Limb (tissue), 2 donors: ENCODE measurements around the gene SAMD9L.

Experiments used
- DNase-seq, 2 donors: peaks; one replicate each; pipeline ENCODE4 v3.0.0-alpha.2; 2016; ENCODE audit errors: extremely low spot score in 2 of 2

SAMD9L gene

DNA sequence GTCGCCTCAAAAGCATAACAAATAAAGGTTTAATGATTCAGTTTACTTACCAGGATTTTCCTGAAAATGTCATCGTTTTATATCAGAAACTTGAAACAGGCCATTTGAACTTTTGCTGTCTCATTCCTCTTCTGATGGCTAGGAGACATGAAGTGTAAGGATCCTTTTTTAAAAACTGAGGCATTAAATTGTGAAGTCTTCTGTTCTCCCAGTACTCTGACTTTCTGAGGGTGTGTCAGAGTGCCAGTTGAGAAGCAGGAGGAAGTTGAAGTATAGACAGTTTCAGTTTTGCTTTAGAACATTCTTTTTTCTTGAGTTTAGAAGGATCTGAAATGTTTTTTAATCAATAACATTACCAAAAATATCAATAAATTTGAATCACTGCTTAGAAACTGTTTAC lies at the start of gene SAMD9L:
Gene SAMD9L (minus strand): TSS at position 242 of the 400 bp plus-strand sequence. CDS start 12,414 bp downstream, outside the sequence.
- DNase-seq = no peak

DNA sequence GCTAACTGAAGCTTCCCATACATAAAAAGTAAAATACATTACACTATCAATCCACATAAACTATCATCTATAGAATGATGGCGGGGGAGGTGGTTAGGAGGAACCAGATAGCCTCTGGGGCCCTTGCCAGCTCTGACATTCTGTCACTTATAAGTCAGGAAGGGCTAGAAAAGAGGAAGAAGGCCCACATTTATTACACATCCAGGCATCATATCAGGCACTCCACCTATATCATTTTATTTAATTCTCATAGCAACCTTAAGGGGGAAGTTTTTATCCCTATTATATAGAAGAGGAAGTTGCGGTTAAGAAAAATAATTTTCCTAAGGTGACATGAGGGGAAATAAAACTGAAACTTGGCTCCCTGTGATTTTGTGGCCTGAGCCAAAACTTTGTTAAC lies 48.2 kb upstream of the SAMD9L start:
- DNase-seq = no peak

DNA sequence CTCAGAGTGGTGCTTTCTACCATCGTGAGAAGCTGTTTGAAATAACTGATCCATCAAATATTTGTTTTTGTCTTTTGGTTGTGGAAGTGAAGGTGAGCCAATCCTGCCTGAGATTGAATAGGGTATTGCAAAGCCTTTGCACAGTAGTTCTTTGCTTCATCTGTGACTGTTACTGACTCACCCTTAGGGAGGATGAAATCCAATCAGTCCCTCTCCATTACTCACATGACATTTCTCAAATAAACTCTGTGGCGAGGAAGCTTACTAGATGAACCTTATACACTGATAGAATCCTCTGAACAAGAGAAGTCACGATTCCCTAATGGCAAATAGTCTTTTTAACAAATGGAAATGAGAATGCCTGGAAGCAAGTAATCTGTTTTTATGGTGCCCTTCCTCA lies 46.2 kb upstream of the SAMD9L start:
- DNase-seq = no peak

DNA sequence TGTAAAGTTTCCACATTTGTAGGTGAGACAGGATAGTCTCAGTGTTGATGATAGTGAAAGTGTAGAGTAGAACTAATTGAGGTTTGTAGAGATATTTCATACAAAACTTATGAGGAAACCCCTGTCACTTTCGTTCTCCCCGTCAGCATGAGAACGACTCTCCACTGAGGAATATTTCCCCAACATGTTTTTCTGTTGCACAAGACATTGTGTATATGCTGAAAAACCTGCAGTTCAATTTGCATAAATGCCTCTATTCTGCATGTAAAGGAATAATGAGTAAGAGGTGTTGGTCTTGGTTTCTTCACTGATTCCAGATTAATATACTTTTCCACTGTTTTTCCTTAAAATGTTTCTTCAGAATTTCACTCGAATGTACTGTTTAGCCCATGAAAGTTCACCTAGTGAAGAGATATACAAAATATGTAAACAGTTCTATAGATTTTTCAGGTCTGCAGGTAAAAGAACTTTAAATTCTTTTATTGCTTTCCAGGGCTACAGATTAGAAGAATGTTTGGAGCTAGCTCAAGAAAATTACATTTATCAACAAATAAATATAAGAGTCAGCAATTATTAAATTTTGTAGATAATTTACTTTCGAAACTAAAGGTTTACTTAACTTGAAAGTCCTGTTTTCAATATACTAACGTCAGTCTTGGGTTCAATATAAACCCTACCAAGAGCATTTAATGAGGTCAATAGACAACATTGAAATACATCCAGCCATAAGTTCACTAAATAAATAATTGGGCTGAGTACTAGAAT lies 40.9 kb upstream of the SAMD9L start:
- no peak for DNase-seq

DNA sequence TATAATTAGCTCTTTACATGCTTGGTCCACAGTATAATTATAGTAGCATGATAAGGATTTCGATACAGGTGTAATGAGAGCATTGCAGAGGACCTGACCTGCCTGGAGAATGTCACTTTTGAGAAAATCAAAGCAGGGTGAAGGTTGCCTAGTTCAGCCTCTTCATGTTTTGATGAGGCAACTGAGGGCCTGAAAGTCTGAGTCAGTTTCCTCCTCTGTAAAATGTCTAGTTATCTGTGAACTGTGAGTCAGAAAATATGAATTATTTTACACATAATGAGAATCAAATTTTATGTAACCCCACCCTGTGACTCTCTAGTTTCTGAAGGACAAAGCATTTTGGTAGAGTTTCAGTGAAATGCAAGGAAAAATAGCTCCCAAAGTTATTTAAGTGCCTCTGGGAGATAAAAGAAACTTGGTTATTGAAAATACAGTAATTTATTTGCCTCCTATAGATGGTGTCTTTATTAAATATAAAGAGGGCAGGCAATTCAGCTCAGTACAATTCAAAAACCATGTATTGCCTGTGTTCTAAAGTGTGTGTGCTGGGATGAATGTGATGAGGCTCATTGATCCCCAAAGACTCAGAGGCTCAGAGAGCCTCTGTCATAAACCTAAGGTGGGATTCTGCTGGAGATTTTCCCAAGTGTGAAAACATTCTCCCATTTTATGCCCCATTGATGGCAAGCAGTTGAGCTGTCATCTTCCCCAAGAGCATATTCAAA lies 37.3 kb upstream of the SAMD9L start:
- DNase-seq = no peak

DNA sequence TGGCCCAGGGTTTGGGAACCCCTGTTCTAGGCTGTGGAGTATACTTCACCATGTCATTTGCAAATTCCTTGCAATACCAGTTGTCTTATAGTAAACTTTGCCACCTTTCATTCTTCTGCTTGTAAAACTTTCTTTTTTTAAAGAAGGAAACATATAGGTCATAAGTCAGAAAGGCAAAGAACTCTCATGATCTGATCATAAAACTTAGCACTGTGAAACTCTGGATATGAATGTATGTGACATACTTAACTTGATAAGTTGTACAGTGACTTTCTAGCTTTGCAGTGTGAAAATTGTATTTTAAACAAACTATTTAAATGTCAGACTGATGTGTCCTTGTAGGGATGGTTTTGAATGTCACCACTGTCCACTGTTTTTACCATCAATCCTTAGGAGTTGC lies 31.0 kb upstream of the SAMD9L start:
- no peak for DNase-seq

DNA sequence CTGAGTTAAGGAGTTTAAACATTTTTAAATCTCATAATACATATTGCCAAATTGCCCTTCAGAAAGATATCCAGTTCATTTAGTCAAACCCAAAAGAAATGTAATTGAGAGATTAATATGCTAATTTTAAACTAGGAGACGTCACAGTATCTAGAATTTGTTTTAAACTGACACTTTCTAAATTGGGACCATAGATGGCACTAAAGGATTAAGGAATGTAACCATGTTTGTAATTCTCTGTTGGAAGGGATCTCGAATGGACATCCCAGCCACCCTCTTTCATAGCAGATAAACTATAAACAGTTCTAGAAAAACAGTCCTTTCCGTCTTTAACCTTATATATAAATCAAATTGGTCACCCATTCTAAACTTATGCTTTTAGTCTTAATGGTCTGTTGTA lies 30.0 kb upstream of the SAMD9L start:
- DNase-seq = no peak

DNA sequence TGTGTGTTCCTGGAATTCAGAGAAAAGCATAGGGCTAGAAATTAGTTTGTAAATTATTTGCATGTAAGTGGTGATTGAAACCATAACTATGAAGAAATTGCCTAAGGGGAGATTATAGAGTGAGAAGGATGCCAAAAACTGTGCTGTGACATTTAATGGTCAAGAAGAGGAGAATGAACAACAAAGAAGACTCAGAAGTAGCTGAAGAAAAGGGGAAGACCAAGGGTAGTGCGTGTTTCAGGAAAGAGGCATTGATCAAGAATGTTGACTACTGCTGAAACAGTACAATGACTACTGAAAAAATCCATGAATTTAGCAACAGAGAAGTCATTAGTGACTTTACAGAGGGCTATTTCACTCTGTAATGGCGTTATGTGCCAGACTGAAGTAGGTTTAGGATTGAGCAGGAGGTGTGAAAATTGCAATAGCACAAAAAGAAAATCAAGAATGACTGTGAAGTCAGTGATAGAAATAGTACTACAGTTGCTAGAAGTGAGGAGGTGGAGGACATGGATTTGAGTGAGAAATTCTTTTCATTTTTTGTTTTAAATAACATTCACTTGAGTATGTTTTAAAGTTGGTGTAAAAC lies 28.9 kb upstream of the SAMD9L start:
- no peak for DNase-seq

DNA sequence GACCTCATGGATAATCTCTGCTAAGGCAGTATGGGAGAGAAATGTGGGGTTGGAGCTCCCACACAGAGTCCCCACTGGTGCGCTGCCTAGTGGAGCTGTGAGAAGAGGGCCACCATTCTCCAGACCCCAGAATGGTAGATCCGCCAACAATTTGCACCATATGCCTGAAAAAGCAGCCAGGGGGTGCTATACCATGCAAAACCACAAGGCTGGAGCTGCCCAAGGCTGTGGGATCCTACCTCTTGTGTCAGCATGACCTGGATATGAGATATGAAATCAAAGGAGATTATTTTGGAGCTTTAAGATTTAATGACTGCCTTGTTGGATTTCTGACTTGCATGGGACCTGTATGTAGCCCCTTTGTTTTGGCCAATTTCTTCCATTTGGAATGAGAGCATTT lies 27.0 kb upstream of the SAMD9L start:
- DNase-seq = no peak

DNA sequence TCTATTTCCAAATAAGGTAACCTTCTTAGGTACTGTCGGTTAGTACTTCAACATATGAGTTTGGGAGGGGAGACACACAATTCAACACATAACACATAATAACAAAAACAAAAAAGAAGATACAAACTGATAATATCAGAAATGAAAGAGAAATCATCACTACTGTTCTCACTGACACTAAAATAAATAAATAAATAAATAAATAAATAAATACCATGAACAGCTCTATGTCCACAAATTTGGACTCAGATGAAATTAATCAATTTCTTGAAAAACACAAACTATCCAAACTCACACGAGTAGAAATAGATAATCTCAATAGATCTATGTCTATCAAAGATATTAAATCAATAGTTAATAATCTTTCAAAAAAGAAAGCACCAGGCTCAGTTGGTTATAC lies 24.5 kb upstream of the SAMD9L start:
- no peak for DNase-seq

DNA sequence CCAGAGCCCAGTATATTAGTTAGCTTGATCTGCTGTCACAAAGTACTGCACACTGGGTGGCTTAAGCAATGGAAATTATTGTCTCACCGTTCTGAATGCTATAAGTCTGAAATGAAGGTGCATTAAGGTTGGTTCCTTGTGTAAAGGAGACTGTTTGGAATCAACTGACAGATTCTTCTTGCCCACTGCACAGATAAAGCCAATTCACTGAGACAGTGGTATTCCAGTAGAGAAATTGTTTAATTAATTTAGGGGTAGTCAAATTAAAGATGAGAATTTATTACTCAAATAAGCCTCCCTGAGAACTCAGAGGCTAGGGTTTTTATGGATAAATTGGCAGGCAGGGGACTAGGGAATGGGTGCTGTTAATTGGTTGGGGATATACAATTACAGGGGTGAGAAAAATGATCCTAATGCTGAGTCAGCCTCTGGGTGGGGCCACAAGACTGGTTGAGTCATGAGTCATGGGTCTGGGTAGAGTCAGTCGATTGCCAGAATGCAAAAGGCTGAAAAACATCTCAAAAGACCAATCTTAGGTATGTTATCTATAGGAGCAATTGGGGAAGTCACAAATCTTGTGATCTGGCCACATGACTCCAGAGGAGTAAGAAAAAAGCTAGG lies 23.5 kb upstream of the SAMD9L start:
- DNase-seq = no peak

DNA sequence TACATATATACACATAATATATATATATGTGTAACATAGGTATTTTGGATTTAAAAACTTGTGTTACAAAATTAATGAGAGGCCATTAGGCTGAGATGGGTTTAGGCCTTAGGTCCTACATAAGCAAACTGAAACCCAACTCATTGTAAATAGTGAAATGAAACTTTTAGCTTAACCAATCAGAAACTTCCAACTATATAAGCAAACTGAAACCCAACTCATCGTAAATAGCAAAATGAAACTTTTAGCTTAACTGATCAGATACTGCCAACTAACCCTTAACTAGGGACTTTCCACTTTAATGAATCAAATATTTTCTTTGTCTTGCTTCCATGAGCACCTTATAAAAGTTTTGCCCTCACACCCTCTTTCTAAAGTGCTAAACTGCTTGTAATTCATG lies 17.3 kb upstream of the SAMD9L start:
- DNase-seq = no peak

DNA sequence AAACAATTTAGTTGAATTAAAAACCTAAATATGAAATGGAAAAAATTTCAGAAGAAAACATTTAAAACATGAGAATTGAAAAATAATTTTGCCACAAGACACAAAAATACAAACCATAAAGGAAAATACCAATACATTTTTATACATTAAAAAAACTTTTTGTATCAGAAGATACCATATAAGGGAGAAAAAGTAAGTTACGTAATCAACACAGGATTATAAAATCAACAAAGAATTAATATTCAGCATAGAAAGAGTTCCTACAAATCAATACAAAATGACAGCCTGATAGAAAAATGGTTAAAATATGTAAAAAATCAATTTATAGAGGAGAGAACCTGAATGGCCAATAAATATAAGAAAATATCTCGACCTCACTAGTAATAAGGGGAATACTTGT lies 16.6 kb upstream of the SAMD9L start:
- no peak for DNase-seq

DNA sequence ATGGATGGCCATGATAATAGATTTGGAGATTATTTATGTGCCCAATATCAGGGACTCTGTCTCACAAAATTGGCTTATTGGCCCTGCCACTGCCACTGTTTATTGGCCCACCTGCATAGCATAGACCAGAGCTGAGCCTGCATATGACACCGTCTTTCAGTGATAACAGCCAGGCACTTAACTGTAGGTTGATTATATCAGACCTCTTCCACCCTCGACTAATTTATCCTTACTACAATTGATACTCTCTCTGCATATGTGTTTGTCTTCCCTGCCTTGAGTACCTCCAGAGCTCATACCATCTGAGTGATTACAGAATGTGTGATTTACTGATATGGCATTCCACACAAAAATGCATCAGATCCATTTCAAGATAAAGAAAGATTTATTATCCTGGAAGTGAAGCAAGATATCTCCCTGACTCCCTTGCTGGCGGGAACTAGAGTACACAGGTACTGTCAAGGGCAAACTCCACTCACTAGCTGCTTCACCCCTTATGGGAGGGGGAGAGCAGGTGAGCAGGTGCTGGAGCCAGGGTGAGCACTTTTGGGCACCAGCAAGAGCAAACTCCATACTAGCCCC lies 13.1 kb upstream of the SAMD9L start:
- DNase-seq = no peak

DNA sequence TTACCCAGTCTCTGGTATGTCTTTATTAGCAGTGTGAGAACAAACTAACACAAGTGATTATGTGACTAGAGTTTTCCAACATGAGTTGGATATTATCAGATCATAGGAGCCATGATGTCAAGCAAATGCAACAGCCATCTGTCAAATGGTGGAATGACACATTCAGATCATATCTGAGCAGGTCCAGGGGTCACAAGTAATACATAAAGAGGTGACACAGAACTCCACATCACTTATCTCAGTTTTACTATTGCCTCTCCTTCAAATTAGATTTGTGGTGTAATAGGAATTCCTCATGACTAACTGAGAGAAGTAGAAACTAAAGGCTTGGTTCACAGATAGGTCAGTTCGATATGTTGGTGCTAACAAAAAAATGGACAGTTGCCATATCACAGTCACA lies 12.2 kb upstream of the SAMD9L start:
- no peak for DNase-seq

DNA sequence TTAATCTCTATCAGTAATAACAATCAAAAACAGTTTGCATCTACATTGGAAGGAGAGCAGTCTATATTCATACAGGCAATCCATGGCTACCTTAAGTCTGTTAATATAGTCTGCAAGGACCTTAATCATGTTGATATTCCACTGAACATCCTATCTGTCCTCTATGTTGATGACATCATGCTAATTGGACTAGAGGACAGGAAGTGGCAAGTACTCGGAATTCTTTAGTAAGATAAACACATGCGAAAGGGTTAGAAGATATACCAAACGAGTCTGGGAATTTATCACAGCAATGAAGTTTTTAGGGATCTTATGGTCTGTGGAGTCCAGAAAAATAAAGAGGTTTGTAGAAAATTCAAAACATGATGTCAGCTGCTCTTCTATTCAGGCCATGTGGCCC lies 11.3 kb upstream of the SAMD9L start:
- no peak for DNase-seq

DNA sequence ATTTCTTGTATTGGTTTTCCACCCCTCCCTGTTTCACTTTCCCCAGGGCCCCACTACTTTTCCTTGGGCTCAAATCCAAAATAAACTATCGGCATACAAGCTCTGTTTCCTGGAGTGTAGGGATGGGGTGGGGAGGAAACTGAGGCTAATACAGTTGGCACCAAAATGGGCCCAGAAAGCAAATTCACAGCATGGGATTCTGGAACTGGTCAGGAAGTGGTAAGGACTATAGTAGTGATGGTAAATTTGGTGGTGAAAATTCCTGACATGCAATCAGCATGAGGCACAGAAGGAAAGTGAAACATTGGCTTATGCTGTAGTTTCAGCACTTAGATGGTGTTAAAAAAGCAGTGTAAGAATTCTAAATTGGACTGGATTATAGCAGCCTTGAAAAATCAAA lies 8.7 kb upstream of the SAMD9L start:
- DNase-seq = no peak

DNA sequence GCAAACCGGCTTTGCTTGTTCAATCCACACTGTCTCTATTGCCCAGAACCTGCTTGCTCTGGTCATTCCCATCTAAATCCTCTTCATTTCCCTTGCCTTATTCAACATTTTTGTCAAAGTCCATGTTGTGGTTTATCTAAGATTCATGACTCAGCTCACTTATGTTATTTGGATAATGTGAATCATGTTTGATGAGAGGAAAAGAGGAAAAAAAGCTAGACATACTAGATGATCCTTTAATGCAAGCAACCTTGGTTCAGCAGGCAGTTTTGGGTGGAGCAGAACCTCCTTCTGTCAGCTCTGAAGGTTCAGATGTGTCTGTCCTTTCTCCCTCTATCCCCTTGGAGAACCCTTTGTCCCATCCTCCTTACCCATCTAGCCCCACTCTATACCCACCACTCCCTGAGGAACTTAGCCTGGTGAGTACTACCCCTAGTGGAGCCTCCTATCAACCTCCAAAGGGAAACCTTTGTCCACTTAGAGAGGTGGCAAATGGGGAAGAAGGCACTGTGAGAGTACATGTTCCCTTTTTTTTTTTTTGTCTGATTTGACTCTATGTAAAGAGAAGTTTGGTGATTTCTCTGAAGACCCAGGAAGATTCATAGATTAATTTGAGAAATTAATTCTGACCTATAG lies 2.1 kb upstream of the SAMD9L start:
- DNase-seq = no peak

DNA sequence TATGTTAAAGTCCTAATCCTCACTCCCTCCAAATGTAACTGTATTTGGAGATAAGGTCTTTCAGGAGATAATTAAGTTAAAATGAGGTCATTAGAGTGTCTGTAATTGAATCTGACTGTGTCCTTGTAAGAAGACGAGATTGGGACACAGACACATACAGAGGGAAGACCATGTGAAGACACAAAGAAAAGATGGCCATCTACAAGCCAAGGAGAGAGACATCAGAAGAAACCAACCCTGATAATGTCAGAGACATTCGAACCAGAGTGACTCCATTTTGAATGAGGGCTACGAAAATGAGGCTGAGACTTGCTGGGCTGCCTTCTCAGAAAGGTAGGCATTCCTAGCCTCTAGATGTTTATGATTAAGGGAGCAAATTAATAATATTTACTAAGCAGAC lies 542 bp upstream of the SAMD9L start:
- DNase-seq = no peak

DNA sequence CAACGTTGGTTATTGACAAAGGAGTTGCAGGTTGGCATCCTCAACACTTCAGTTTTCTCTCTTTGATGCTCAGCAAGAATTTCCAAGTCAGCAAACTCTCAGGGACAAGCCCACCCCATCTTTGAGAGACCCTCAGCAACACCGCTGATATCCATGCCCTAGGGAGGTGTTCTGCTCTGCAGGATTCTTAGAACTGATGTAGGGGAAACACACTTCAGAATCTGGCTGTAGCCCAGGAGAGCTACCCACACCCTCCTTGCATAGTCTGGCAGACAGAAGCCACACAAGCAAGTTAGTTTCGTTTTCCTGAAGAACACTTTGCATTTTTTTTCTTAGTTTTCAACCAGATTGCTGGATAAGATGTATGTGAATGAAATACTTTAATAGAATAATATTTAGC lies 822 bp downstream of the SAMD9L start:
- peak in 1 of 2 donors; percentile 25 for DNase-seq

DNA sequence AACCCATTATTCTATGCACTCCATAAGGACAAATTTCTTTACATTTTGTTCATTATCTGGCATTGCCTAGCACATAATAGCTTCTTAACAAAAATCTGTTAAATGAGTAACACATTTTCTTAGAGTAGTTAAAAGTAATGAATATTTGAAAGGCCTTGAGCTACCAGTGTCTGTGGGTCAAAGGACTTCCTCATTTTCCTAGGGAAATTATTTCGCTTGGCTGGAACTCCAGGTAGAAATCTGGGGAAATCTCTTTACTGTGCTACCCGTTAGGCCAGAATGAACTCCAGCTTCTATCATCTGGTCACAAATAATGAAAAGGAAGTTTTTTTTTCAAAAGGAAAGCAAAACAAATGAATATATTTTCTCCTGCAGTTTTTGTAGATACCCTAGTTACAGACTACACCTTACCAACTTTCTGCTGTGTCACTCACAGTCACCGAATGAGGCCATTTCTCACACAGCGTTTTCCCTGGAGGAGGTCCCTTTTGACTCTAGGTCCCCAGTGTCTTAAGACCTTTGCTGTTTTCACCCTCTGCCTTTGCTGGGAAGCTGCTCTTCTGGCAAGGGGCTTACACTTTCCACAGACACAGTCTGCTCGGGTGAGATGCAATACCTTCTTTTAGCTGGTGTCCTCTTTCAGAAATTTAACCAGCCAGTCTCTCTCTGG lies 1.6 kb downstream of the SAMD9L start:
- peak in 1 of 2 donors; percentile 15 for DNase-seq
